Trophoblast cell (in vitro differentiated cells and primary cell): Measurements from ENCODE around the gene RIMBP2.

Source experiments
- DNase-seq, 2 donors: peaks; one replicate each; pipeline ENCODE4 v3.0.0-alpha.2; 2016
- H2AFZ ChIP-seq: 2 replicates; pipeline ENCODE4 v1.6.1; 2013; ENCODE audit warnings: low read length, moderate library complexity, mild to moderate bottlenecking; ENCODE audit not compliant: insufficient read depth, poor library complexity
- H2AK5ac ChIP-seq: 2 replicates; pipeline ENCODE4 v1.6.1; 2013; ENCODE audit warnings: mild to moderate bottlenecking, low read length
- H2BK120ac ChIP-seq: 2 replicates; pipeline ENCODE4 v1.6.1; 2013; ENCODE audit warnings: low read length, mild to moderate bottlenecking, moderate library complexity; ENCODE audit not compliant: insufficient read depth, poor library complexity
- H2BK12ac ChIP-seq: 2 replicates; pipeline ENCODE4 v1.6.1; 2013; ENCODE audit warnings: mild to moderate bottlenecking, low read length, moderate library complexity
- H2BK5ac ChIP-seq: 2 replicates; pipeline ENCODE4 v1.6.1; 2013; ENCODE audit warnings: low read length, low read depth, moderate library complexity, mild to moderate bottlenecking; ENCODE audit not compliant: poor library complexity
- H3K14ac ChIP-seq: 2 replicates; pipeline ENCODE4 v1.6.1; 2013; ENCODE audit warnings: mild to moderate bottlenecking, low read length
- H3K18ac ChIP-seq: 2 replicates; pipeline ENCODE4 v1.6.1; 2013; ENCODE audit warnings: mild to moderate bottlenecking, low read length
- H3K23ac ChIP-seq: 2 replicates; pipeline ENCODE4 v1.6.1; 2013; ENCODE audit warnings: low read length
- H3K27ac ChIP-seq: 2 replicates; pipeline ENCODE4 v1.5.1; 2013; ENCODE audit warnings: low read depth, mild to moderate bottlenecking, inconsistent platforms, low read length, moderate library complexity
- H3K27me3 ChIP-seq: 2 replicates; pipeline ENCODE4 v1.6.1; 2013; ENCODE audit warnings: inconsistent platforms, mild to moderate bottlenecking, low read length, moderate library complexity; ENCODE audit not compliant: insufficient read depth
- H3K36me3 ChIP-seq, 2 experiments: 1 replicate in 1 of 2; 2 replicates in 1 of 2; pipeline ENCODE4 v1.6.1; 2013; ENCODE audit warnings: low read length in 2 of 2, mild to moderate bottlenecking in 2 of 2, moderate library complexity in 1 of 2; ENCODE audit not compliant: insufficient read depth in 2 of 2, control insufficient read depth in 1 of 2
- H3K4ac ChIP-seq: 2 replicates; pipeline ENCODE4 v1.6.1; 2013; ENCODE audit warnings: low read depth, mild to moderate bottlenecking, low read length, moderate library complexity
- H3K4me1 ChIP-seq, 2 experiments: 1 replicate in 1 of 2; 2 replicates in 1 of 2; pipeline ENCODE4 v1.6.1; 2013; ENCODE audit warnings: low read length in 2 of 2, mild to moderate bottlenecking in 2 of 2, moderate library complexity in 1 of 2; ENCODE audit not compliant: insufficient read depth in 2 of 2, control insufficient read depth in 1 of 2
- H3K4me2 ChIP-seq: 2 replicates; pipeline ENCODE4 v1.6.1; 2013; ENCODE audit warnings: inconsistent platforms, mild to moderate bottlenecking, low read length, moderate library complexity
- H3K4me3 ChIP-seq: 2 replicates; pipeline ENCODE4 v1.5.1; 2013; ENCODE audit warnings: mild to moderate bottlenecking, low read depth, low read length, inconsistent platforms
- H3K79me1 ChIP-seq: one replicate; pipeline ENCODE4 v1.6.1; 2013; ENCODE audit warnings: low read length
- H3K79me2 ChIP-seq: 2 replicates; pipeline ENCODE4 v1.6.1; 2013; ENCODE audit warnings: low read length, mild to moderate bottlenecking; ENCODE audit not compliant: control insufficient read depth, insufficient read depth, poor library complexity
- H3K9ac ChIP-seq: 2 replicates; pipeline ENCODE4 v1.6.1; 2013; ENCODE audit warnings: mild to moderate bottlenecking, low read length
- H3K9me3 ChIP-seq: 2 replicates; pipeline ENCODE4 v1.6.1; 2013; ENCODE audit warnings: low read depth, mild to moderate bottlenecking, control low read depth, inconsistent platforms, low read length; ENCODE audit not compliant: insufficient read depth
- H4K12ac ChIP-seq: 2 replicates; pipeline ENCODE4 v1.6.1; 2013; ENCODE audit warnings: low read depth, mild to moderate bottlenecking, low read length, moderate library complexity
- H4K8ac ChIP-seq: 2 replicates; pipeline ENCODE4 v1.6.1; 2013; ENCODE audit warnings: low read depth, mild to moderate bottlenecking, low read length, moderate library complexity
- H4K91ac ChIP-seq: one replicate; pipeline ENCODE4 v1.6.1; 2013; ENCODE audit warnings: low read depth, mild to moderate bottlenecking, low read length, moderate library complexity
- WGBS: extraction: QIAGEN DNeasy Blood & Tissue Kit; methylation state at CpG from one replicate; pipeline ENCODE4 v1.1.7; 2013; ENCODE audit warnings: missing lambda C conversion rate; ENCODE audit not compliant: insufficient read length, insufficient coverage; ENCODE audit errors: extremely low coverage; 5-methylcytosine and 5-hydroxymethylcytosine counted together

The RIMBP2 gene

GRCh38 chr12:130398100-130398848 is 317.8 kb downstream of the RIMBP2 start:
- DNase-seq, result no peak
- Histone ChIP-seq H3K9ac (no peak overlapping the region), H3K36me3 (no peaks in the 10 kb centered on the region), H3K4me3 (no peak overlapping the region), H4K8ac (no peak overlapping the region), H3K9me3 (peaks cover 1% of the 10 kb centered on the region), H3K27me3 (no peaks in the 10 kb centered on the region), H4K12ac (no peak overlapping the region), H3K79me2 (no peaks in the 10 kb centered on the region), H3K27ac (no peak overlapping the region), H2AK5ac (no peak overlapping the region), H2BK12ac (no peak overlapping the region), H3K23ac (no peak overlapping the region), H3K4me1 (no peaks in the 10 kb centered on the region), H3K79me1 (no peaks in the 10 kb centered on the region), H4K91ac (no peak overlapping the region), H3K4me2 (no peak overlapping the region), H2BK120ac (no peak overlapping the region), H3K4ac (no peak overlapping the region), H3K18ac (no peak overlapping the region), H2BK5ac (no peak overlapping the region), H3K14ac (no peak overlapping the region), H2AFZ (no peak overlapping the region)
- no CpG with 5 or more reads among the region's 12 CpGs for WGBS

DNA sequence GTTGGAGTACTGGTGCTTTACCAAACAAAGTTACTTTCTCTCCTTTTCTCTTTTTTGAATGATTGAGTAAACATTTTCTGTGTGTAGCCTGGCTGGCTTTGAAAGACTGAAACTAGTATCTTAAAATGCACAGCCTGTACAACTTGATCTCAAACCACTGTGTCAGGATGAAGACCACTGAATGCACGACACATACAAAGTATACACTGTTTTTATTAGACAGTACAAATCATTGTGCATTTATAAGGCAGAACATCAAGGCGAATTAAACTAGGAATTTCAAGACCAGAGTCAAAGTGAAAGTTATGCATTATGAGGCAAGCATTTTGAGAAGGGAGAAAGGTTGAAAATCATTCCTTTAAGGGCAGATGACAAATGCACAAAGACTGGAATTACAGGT is 319.4 kb downstream of the RIMBP2 start:
- no peak overlapping the region for H4K8ac ChIP-seq
- no peak overlapping the region for H4K12ac ChIP-seq
- no peak overlapping the region for H3K4me3 ChIP-seq
- no peak overlapping the region for H2AFZ ChIP-seq
- no peaks in the 10 kb centered on the region for H3K36me3 ChIP-seq
- no CpG with 5 or more reads among the region's 2 CpGs for WGBS
- H3K4me2 ChIP-seq, result no peak overlapping the region
- no peaks in the 10 kb centered on the region for H3K27me3 ChIP-seq
- H3K27ac ChIP-seq, result no peak overlapping the region
- peaks cover 3% of the 10 kb centered on the region for H3K9me3 ChIP-seq
- no peak overlapping the region for H2BK120ac ChIP-seq
- H3K4me1 ChIP-seq, result no peaks in the 10 kb centered on the region
- H2AK5ac ChIP-seq, result no peak overlapping the region
- no peak overlapping the region for H3K18ac ChIP-seq
- no peaks in the 10 kb centered on the region for H3K79me2 ChIP-seq
- no peak overlapping the region for H3K4ac ChIP-seq
- no peak overlapping the region for H2BK5ac ChIP-seq
- no peaks in the 10 kb centered on the region for H3K79me1 ChIP-seq
- no peak overlapping the region for H3K9ac ChIP-seq
- no peak overlapping the region for H2BK12ac ChIP-seq
- no peak for DNase-seq
- no peak overlapping the region for H3K14ac ChIP-seq
- H4K91ac ChIP-seq, result no peak overlapping the region
- no peak overlapping the region for H3K23ac ChIP-seq

DNA sequence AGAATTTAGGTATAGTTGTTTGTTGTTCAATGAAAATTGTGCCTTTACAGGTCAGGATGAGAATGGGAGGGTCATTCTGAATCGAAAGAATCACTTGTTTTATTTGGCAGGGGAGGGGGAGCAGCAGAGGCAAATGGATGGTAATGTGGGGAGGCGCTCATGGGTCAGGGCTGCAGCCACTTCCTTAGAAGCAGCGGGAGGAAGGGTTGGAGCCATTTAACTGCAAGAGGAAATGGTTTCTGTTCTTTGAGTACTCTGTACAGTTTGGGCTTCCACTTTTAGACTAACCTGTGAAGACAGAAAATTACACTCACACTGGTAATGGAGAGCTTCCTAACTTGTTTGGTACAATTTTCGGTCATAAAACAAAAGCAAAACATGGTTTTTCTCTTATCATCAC is 321.2 kb downstream of the RIMBP2 start:
- Histone ChIP-seq H3K4ac (no peak overlapping the region), H2AFZ (no peak overlapping the region), H2BK120ac (no peak overlapping the region), H2BK5ac (no peak overlapping the region), H4K91ac (no peak overlapping the region), H3K4me2 (no peak overlapping the region), H3K23ac (no peak overlapping the region), H3K27me3 (no peaks in the 10 kb centered on the region), H3K4me3 (no peak overlapping the region), H4K8ac (no peak overlapping the region), H3K14ac (no peak overlapping the region), H3K18ac (no peak overlapping the region), H3K4me1 (no peaks in the 10 kb centered on the region), H2BK12ac (no peak overlapping the region), H3K9ac (no peak overlapping the region), H3K79me2 (no peaks in the 10 kb centered on the region), H3K79me1 (no peaks in the 10 kb centered on the region), H3K9me3 (peaks cover 3% of the 10 kb centered on the region), H3K27ac (no peak overlapping the region), H4K12ac (no peak overlapping the region), H2AK5ac (no peak overlapping the region), H3K36me3 (no peaks in the 10 kb centered on the region)
- WGBS, result no CpG with 5 or more reads among the region's 4 CpGs
- no peak for DNase-seq

DNA sequence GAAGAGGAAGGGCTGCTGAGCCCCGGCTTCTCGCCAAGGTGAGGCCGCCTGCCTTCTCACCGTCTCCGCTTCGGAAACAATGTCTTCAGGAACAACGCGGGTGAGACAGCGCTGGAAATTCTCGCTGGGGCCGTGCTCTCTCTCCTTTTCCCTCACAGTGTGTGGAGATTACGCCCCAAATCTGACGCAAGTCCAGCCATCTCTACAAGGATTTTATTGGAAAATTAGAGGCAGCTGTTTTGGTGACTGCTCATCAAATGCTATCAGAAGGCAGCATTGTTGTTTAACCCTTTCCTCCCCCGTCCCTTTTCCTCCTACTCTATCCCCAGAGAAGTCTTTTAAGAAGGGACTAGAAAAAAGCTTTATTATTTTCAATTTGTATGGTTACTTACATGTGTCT is 324.9 kb downstream of the RIMBP2 start:
- H3K18ac ChIP-seq, result no peak overlapping the region
- no peak overlapping the region for H4K91ac ChIP-seq
- no peaks in the 10 kb centered on the region for H3K79me1 ChIP-seq
- no peaks in the 10 kb centered on the region for H3K36me3 ChIP-seq
- no peak overlapping the region for H3K27ac ChIP-seq
- H3K14ac ChIP-seq, result no peak overlapping the region
- DNase-seq, result no peak
- peaks cover 3% of the 10 kb centered on the region for H3K9me3 ChIP-seq
- no CpG with 5 or more reads among the region's 14 CpGs for WGBS
- H4K8ac ChIP-seq, result no peak overlapping the region
- H2BK12ac ChIP-seq, result no peak overlapping the region
- H3K4me3 ChIP-seq, result no peak overlapping the region
- H3K27me3 ChIP-seq, result no peaks in the 10 kb centered on the region
- no peak overlapping the region for H4K12ac ChIP-seq
- H2BK5ac ChIP-seq, result no peak overlapping the region
- H3K23ac ChIP-seq, result no peak overlapping the region
- no peak overlapping the region for H2BK120ac ChIP-seq
- no peak overlapping the region for H2AK5ac ChIP-seq
- no peak overlapping the region for H3K9ac ChIP-seq
- no peak overlapping the region for H3K4me2 ChIP-seq
- no peaks in the 10 kb centered on the region for H3K79me2 ChIP-seq
- no peak overlapping the region for H2AFZ ChIP-seq
- H3K4ac ChIP-seq, result no peak overlapping the region
- H3K4me1 ChIP-seq, result no peaks in the 10 kb centered on the region
